ENCODE results near the gene RASD1.

The RASD1 gene

GRCh38 chr17:17498606-17499301 is 2.6 kb upstream of the RASD1 start:
- TF ChIP-seq Cebpa-rat (IDR thresholded peaks at IDR 0.05), result no peak
- Histone ChIP-seq H3K4me1 (peaks cover 24 to 71% (median 57%) of the 10 kb centered on the region in 10 experiments), H3K4me3 (no peak overlapping the region), H3K9me3 (replicated peaks in 1 of 11) (no peaks in the 10 kb centered on the region), H3K36me3 (0 out of 22 replicates have a peak, but pooled peaks cover 0 to under 1% (median 0%) of the 10 kb centered on the region in 11 experiments), H3K9ac (no peak overlapping the region), H3K27ac (no peak overlapping the region), H3K27me3 (peaks cover 21 to 29% (median 25%) of the 10 kb centered on the region in 11 experiments), H3K4me2 (peak overlapping the region in 4 of 11 experiments; percentile 21 to 99 (median 99); a peak in 4 of 22 replicates), H4K20me1 (peaks cover 4 to 34% (median 16%) of the 10 kb centered on the region in 11 experiments; a peak in 20 of 22 replicates)

DNA sequence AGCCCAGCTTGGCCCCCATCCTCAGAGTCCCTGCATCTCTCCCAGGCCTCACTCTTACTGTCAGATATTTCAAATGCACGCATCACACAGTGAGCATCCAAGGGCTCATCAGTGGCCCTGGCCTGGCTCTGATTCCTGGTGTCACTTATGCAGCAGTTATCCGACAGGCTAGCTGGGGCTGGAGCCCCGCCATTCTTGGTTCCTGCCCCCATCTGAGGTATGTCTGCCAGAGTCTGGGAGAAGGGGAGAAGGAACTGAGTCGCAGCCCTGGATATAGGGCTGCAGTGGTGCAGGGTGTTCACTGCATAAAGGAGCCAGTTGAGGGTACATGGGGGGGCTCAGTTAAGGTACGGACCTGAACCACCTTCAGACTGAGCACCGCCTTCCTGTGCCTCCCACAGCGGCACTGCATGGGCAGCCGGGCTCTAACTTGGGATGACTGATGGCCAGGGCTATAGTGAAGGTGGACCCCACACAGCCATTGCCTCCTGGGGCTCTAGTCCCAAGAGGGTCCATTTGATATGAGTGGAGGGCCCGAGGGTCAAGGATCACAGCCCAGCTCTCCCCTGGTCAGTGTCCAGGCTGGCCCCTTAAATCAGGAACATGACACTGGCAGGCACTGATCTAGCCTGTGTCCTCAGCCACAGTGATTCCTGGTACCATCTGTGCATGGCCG is 1.8 kb upstream of the RASD1 start:
- no peak overlapping the region for H3K27ac ChIP-seq
- no peak overlapping the region for H3K4me3 ChIP-seq
- H3K27me3 ChIP-seq, result peaks cover 21 to 33% (median 27%) of the 10 kb centered on the region in 11 experiments
- peaks cover 0 to 8% (median 0%) of the 10 kb centered on the region in 11 experiments; a peak in 5 of 22 replicates for H3K36me3 ChIP-seq
- H3K9me3 ChIP-seq (replicated peaks in 1 of 11), result no peaks in the 10 kb centered on the region
- no peak for TF ChIP-seq Cebpa-rat (IDR thresholded peaks at IDR 0.05)
- H4K20me1 ChIP-seq, result peaks cover 11 to 42% (median 22%) of the 10 kb centered on the region in 11 experiments; a peak in 20 of 22 replicates
- H3K9ac ChIP-seq, result no peak overlapping the region
- peak overlapping the region in 4 of 11 experiments; percentile 98 to 99 (median 99); a peak in 5 of 22 replicates for H3K4me2 ChIP-seq
- H3K4me1 ChIP-seq, result peaks cover 30 to 71% (median 57%) of the 10 kb centered on the region in 10 experiments; a peak in 19 of 20 replicates

DNA sequence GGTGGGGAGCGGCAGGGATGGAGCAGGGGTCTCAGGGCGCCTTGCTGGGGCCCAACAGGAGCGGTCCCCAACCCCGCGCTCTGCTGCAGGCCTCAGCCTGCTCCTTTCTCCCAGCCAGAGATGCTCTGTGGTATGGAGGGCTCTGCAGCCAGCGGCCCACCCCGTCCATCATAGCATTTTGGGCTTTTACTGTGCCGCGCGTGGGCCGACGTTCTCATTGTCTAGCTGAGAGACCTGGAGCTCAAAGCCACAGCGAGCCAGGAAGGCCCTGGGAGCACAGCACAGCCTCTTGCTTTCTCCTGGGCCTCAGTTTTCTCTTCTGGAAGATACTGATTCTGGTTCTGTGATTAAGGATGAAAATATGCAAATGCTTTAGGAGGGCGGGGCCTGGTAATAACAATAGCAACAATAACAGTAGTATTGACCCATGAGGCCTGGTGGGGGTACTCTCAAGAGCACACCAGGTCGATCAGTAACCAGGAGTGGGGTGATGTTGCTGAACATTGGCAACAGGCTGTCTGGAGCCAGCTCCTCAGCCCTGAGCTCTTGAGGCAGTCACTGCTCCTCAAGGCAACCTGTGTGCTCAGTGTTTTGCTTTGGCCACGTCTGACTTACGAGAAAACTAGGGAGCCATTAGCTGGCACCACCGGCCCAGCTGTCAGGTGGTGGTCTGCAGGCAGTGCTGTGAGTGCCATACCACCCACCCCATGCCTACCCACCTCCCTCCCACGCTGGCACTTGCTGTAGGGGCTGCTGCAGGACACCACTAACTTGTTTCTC is 1.1 kb upstream of the RASD1 start:
- H3K27me3 ChIP-seq, result peaks cover 21 to 33% (median 27%) of the 10 kb centered on the region in 11 experiments
- no peak for TF ChIP-seq Cebpa-rat (IDR thresholded peaks at IDR 0.05)
- H3K9ac ChIP-seq, result peak overlapping the region in 5 of 11 experiments; percentile 71 to 82 (median 77); a peak in 8 of 22 replicates
- H3K9me3 ChIP-seq (replicated peaks in 1 of 11), result no peaks in the 10 kb centered on the region
- peaks cover 4 to 15% (median 7%) of the 10 kb centered on the region in 11 experiments; a peak in 14 of 22 replicates for H3K36me3 ChIP-seq
- H3K4me1 ChIP-seq, result peaks cover 34 to 71% (median 59%) of the 10 kb centered on the region in 10 experiments; a peak in 19 of 20 replicates
- H3K4me3 ChIP-seq, result peak overlapping the region; percentile 61 to 82 (median 70); a peak in 13 of 20 replicates
- H3K27ac ChIP-seq, result no peak overlapping the region
- peaks cover 19 to 49% (median 29%) of the 10 kb centered on the region in 11 experiments; a peak in 21 of 22 replicates for H4K20me1 ChIP-seq
- H3K4me2 ChIP-seq, result peak overlapping the region; percentile 94 to 99 (median 99)

DNA sequence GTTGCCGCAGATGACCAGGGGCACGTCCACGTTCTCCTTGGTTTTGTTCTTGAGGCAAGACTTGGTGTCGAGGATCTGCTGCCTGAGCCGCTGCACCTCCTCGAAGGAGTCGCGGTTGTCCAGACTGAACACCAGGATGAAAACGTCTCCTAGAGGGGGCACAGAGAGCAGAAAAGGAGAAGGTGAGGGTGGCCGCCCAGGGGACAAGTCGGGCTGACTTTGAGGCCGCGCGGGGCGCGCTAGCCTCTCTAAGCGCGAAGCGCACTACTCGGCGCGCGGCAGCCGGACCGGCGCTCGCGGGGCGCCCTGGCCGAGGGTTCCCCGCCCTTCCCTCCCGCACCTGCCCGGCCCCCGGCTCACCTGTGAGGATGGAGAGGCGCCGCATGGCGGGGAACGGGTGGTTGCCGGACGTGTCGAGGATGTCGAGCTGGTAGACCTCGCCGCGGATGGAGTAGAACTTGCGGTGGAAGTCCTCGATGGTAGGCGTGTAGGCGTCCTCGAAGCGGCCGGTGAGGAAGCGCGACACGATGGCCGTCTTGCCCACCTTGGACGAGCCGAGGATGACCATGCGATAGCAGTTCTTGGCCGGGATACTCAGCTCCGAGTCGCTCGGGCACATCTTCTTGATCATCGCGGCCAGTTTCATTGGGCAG is 533 bp downstream of the RASD1 start:
- peak overlapping the region in 9 of 11 experiments; percentile 21 to 62 (median 56); a peak in 13 of 22 replicates for H3K27ac ChIP-seq
- peak overlapping the region; percentile 60 to 82 (median 75) for H3K9ac ChIP-seq

DNA sequence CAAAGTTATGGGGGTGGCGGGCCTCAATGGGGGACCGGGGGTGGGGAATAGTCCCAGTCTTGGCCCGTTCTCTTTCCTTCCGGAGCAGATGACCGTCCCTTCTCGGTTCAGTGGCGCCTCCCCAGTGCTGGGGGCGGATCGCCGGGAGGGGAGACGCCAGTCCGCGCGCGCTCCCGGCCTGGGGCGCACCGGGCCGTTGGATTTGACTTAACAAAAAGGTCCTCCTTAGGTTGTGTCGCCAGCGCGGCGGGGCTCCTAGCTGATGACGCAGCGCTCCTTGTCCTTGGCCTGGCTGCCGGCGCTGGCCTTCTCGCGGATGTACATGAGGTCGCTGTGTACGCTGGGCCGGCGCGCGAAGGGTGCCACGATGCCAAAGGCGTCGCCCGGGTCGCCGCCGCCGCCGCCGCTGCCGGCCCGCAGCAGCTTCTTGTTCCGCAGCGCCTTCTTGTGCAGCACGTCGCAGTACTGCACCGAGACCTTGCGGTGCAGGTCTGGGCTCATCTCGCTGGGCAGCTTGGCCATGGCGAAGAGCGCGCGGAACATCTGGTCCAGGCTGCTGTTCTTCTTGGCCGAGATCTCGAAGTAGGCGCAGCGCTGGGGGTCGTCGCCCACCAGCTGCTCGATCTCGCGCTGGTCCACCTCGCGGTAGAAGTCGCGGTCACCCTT is 1.2 kb downstream of the RASD1 start:
- Histone ChIP-seq H3K27ac (peak overlapping the region in 8 of 11 experiments; percentile 21 to 56 (median 31); a peak in 11 of 22 replicates), H3K27me3 (peaks cover 21 to 33% (median 27%) of the 10 kb centered on the region in 11 experiments), H3K4me1 (peaks cover 52 to 91% (median 81%) of the 10 kb centered on the region in 10 experiments), H3K9ac (peak overlapping the region; percentile 22 to 82 (median 71); a peak in 20 of 22 replicates), H3K4me3 (peak overlapping the region; percentile 61 to 82 (median 70)), H3K4me2 (peak overlapping the region; percentile 94 to 99 (median 99)), H4K20me1 (peaks cover 40 to 72% (median 52%) of the 10 kb centered on the region in 11 experiments; a peak in 21 of 22 replicates), H3K9me3 (replicated peaks in 1 of 11) (no peaks in the 10 kb centered on the region), H3K36me3 (peaks cover 9 to 29% (median 18%) of the 10 kb centered on the region in 11 experiments; a peak in 15 of 22 replicates)
- TF ChIP-seq Cebpa-rat (IDR thresholded peaks at IDR 0.05), result no peak

More for the DNA sequence above, 533 bp downstream of the RASD1 start:
- Histone ChIP-seq H3K4me1 (peaks cover 48 to 85% (median 74%) of the 10 kb centered on the region in 10 experiments), H4K20me1 (peaks cover 35 to 65% (median 45%) of the 10 kb centered on the region in 11 experiments; a peak in 21 of 22 replicates), H3K4me2 (peak overlapping the region; percentile 94 to 99 (median 99)), H3K36me3 (peaks cover 9 to 27% (median 18%) of the 10 kb centered on the region in 11 experiments; a peak in 15 of 22 replicates), H3K27me3 (peaks cover 21 to 33% (median 27%) of the 10 kb centered on the region in 11 experiments), H3K4me3 (peak overlapping the region; percentile 61 to 82 (median 70)), H3K9me3 (replicated peaks in 1 of 11) (no peaks in the 10 kb centered on the region)
- no peak for TF ChIP-seq Cebpa-rat (IDR thresholded peaks at IDR 0.05)

DNA sequence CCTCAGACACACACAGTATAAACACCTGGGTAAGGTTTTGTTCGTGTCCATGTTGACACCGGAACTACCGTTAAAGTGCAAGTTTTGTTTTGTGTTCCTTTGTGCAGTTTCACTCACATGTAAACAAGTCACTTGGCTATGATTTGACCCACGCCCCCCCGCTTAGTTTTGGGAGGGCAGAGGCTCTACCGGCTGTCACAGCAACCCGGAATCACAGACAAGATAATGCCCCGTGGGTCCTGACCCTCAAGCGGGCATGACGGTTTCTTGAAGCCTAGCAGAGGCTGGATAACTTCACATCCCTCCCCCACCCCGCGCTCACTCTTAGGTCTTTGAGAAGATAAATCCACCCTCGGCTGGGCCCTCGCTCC is 1.7 kb downstream of the RASD1 start:
- H3K9ac ChIP-seq, result peak overlapping the region in 10 of 11 experiments; percentile 22 to 82 (median 73); a peak in 18 of 22 replicates
- no peak for TF ChIP-seq Cebpa-rat (IDR thresholded peaks at IDR 0.05)
- H3K4me3 ChIP-seq, result peak overlapping the region; percentile 61 to 82 (median 70)
- H4K20me1 ChIP-seq, result peaks cover 43 to 77% (median 56%) of the 10 kb centered on the region in 11 experiments; a peak in 21 of 22 replicates
- H3K4me2 ChIP-seq, result peak overlapping the region; percentile 94 to 99 (median 99)
- H3K27ac ChIP-seq, result peak overlapping the region in 8 of 11 experiments; percentile 21 to 56 (median 31); a peak in 8 of 22 replicates
- H3K4me1 ChIP-seq, result peaks cover 52 to 91% (median 83%) of the 10 kb centered on the region in 10 experiments
- no peaks in the 10 kb centered on the region for H3K9me3 ChIP-seq (replicated peaks in 1 of 11)
- peaks cover 13 to 34% (median 21%) of the 10 kb centered on the region in 11 experiments; a peak in 16 of 22 replicates for H3K36me3 ChIP-seq
- H3K27me3 ChIP-seq, result peaks cover 21 to 33% (median 27%) of the 10 kb centered on the region in 11 experiments

DNA sequence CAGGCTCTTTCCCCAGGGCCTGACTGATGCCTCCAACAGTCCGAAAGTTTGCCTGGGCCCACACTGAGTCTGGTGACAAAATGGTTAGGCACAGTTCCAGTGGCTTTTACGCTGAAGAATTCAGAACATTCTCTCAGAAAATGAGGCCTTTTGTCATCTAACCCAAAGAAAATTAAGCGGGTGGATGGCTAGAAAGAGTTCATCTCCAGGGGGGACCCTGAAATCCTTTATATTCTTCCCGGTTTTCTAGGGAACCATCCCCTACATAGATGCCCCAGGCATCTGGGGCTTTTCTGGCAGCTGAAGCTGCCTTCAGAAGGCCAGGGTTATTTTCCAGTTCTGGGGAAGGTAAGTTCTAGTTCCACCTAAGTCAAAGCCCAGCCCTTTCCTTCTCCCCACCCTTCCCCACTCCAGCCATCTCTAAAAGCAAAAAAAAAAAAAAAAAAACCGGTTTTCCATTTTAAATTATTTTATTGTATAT is 2.2 kb downstream of the RASD1 start:
- no peaks in the 10 kb centered on the region for H3K9me3 ChIP-seq (replicated peaks in 1 of 11)
- no peak for TF ChIP-seq Cebpa-rat (IDR thresholded peaks at IDR 0.05)
- H3K9ac ChIP-seq, result peak overlapping the region in 6 of 11 experiments; percentile 71 to 82 (median 78); a peak in 8 of 22 replicates
- H3K36me3 ChIP-seq, result peaks cover 13 to 38% (median 24%) of the 10 kb centered on the region in 11 experiments; a peak in 18 of 22 replicates
- peaks cover 43 to 82% (median 60%) of the 10 kb centered on the region in 11 experiments; a peak in 21 of 22 replicates for H4K20me1 ChIP-seq
- H3K27ac ChIP-seq, result no peak overlapping the region; a peak in 1 of 22 replicates
- peaks cover 21 to 33% (median 27%) of the 10 kb centered on the region in 11 experiments for H3K27me3 ChIP-seq
- peak overlapping the region; percentile 94 to 99 (median 99) for H3K4me2 ChIP-seq
- H3K4me3 ChIP-seq, result peak overlapping the region in 4 of 10 experiments; percentile 69 to 82 (median 72); a peak in 5 of 20 replicates
- H3K4me1 ChIP-seq, result peaks cover 52 to 94% (median 82%) of the 10 kb centered on the region in 10 experiments

Measured in BLaER1 treated with 17β-estradiol and CSF1 and Interleukin-3, amounts not matched to agents 10 nM and 100 nM (cell line).